Lower leg skin (tissue), 3 donors: Measurements from ENCODE around the gene SLC35F4.

Experiments used
- POLR2A ChIP-seq, 2 donors: fragments of 450-650 bp; IDR thresholded peaks; one replicate each; pipeline ENCODE4 v1.6.1; 2016 to 2017; ENCODE audit warnings: antibody characterized with exemption in 2 of 2, mild to moderate bottlenecking in 1 of 2, moderate library complexity in 1 of 2
- TF ChIP-seq, protein P1 (sequence below), 3 donors: fragments of 450-650 bp; IDR thresholded peaks; one replicate each; pipeline ENCODE4 v1.5.1; 2016; ENCODE audit warnings: antibody characterized with exemption in 3 of 3, mild to moderate bottlenecking in 3 of 3, moderate library complexity in 2 of 3

DNA sequence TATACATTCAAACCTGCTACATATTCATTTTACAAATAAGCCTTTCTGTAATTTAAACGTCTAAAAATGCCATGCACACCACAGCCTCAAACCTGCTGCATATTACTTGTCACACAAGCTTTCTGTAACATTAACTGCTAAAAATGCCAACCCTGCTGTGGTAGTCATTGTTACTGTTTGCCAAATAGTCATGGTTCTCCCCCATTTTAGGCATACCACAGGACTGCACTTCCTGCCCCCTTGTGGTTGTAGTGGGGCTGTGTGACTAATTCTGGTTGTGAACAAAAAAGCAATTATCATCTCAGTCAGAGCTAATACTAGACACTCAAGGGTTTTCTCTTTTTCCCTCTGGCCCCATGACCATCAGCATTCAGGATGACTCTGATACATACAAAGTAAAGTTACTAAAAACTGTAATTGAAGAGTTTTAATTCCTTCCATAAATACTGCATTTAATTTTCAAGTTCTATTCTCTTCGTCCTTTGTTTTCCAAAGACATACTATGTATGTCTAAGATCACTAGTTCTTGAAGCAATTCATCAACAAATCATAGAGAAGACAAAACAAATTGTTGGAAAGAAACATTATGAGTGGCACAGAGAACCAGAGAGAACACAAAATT lies 5.7 kb upstream of the SLC35F4 start:
- TF ChIP-seq, protein P1, sequence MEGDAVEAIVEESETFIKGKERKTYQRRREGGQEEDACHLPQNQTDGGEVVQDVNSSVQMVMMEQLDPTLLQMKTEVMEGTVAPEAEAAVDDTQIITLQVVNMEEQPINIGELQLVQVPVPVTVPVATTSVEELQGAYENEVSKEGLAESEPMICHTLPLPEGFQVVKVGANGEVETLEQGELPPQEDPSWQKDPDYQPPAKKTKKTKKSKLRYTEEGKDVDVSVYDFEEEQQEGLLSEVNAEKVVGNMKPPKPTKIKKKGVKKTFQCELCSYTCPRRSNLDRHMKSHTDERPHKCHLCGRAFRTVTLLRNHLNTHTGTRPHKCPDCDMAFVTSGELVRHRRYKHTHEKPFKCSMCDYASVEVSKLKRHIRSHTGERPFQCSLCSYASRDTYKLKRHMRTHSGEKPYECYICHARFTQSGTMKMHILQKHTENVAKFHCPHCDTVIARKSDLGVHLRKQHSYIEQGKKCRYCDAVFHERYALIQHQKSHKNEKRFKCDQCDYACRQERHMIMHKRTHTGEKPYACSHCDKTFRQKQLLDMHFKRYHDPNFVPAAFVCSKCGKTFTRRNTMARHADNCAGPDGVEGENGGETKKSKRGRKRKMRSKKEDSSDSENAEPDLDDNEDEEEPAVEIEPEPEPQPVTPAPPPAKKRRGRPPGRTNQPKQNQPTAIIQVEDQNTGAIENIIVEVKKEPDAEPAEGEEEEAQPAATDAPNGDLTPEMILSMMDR (IDR thresholded peaks at IDR 0.05), result no peak
- TF ChIP-seq POLR2A (IDR thresholded peaks at IDR 0.05), result no peak
